HG02759 (cell line): ENCODE results near the gene ABI3BP.

ENCODE experiments used
- ATAC-seq: cut with Tn5 transposase; IDR thresholded peaks from one replicate; pipeline ENCODE4 v1.9.1; 2021; ENCODE audit warnings: mild to moderate bottlenecking, moderate library complexity; ENCODE audit not compliant: unreplicated experiment

The ABI3BP gene

GRCh38 chr3:100746092-100746491, 247.1 kb downstream of the ABI3BP start:
- no peak for ATAC-seq

GRCh38 chr3:100745617-100746016, 247.6 kb downstream of the ABI3BP start:
- ATAC-seq: no peak

- no peak for ATAC-seq
Measured at GRCh38 chr3:100744671-100745070, 248.6 kb downstream of the ABI3BP start.

- ATAC-seq: no peak
Measured at GRCh38 chr3:100743535-100743934, 249.7 kb downstream of the ABI3BP start.

- peak; percentile 53 for ATAC-seq
Measured at GRCh38 chr3:100740207-100740606, 253.0 kb downstream of the ABI3BP start.

- no peak for ATAC-seq
Measured at GRCh38 chr3:100737334-100737733, 255.9 kb downstream of the ABI3BP start.

- ATAC-seq: no peak
Measured at GRCh38 chr3:100732435-100732834, 260.8 kb downstream of the ABI3BP start.

GRCh38 chr3:100730524-100730923, 262.7 kb downstream of the ABI3BP start:
- no peak for ATAC-seq

- ATAC-seq: no peak
Measured at GRCh38 chr3:100726706-100727105, 266.5 kb downstream of the ABI3BP start.

GRCh38 chr3:100725935-100726513, 267.2 kb downstream of the ABI3BP start:
- no peak for ATAC-seq

GRCh38 chr3:100720426-100720825, 272.8 kb downstream of the ABI3BP start:
- no peak for ATAC-seq

- no peak for ATAC-seq
Measured at GRCh38 chr3:100719136-100719535, 274.1 kb downstream of the ABI3BP start.

- ATAC-seq: no peak
Measured at GRCh38 chr3:100717637-100718487, 275.4 kb downstream of the ABI3BP start.

GRCh38 chr3:100717063-100717462, 276.2 kb downstream of the ABI3BP start:
- no peak for ATAC-seq

GRCh38 chr3:100715176-100715575, 278.0 kb downstream of the ABI3BP start:
- ATAC-seq: no peak

GRCh38 chr3:100710261-100710968, 282.8 kb downstream of the ABI3BP start:
- peak; percentile 35 for ATAC-seq

- peak; percentile 0 for ATAC-seq
Measured at GRCh38 chr3:100709842-100710260, 283.4 kb downstream of the ABI3BP start.

- ATAC-seq: peak; percentile 95
Measured at GRCh38 chr3:100708989-100709841, 284.0 kb downstream of the ABI3BP start, which contains the start of gene TFG. TSS of gene TFG (plus strand) at chr3:100709494. CDS start at chr3:100713686, 4,192 bp downstream.

GRCh38 chr3:100708644-100708988, 284.6 kb downstream of the ABI3BP start:
- ATAC-seq: no peak

- no peak for ATAC-seq
Measured at GRCh38 chr3:100706365-100706764, 286.9 kb downstream of the ABI3BP start.

- ATAC-seq: no peak
Measured at GRCh38 chr3:100703865-100704264, 289.4 kb downstream of the ABI3BP start.
